K562 (cell line): ENCODE data around the gene IL2RG. TPM values are rescaled to one million over a fixed set of nuclear protein-coding genes. Genes with fewer than 3 reads are reported as not detected.
A peak's percentile ranks its signal among the peaks of the same experiment; 100 is the strongest.

ENCODE experiments used
- DNMT1 ChIP-seq: fragments of 450-650 bp; IDR thresholded peaks from 2 replicates; pipeline ENCODE4 v1.6.1; 2016; ENCODE audit warnings: antibody characterized with exemption, mild to moderate bottlenecking
- FOXA1 ChIP-seq: fragments of 450-650 bp; IDR thresholded peaks from 2 replicates; pipeline ENCODE4 v1.6.1; 2016; ENCODE audit warnings: mild to moderate bottlenecking, borderline replicate concordance
- KLF10 ChIP-seq: fragments of 250-450 bp; sonication (Bioruptor Pico); IDR thresholded peaks from 2 replicates; pipeline ENCODE4 v1.6.1; 2021; ENCODE audit warnings: matching md5 sums
- RAD21 ChIP-seq, 2 experiments: fragments of 250-450 bp in 1 of 2; fragments of 450-650 bp in 1 of 2; sonication (Bioruptor Pico) in 1 of 2; formaldehyde crosslinking in 1 of 2; IDR thresholded peaks in 1 of 2; conservative IDR thresholded peaks in 1 of 2; 2 replicates each; pipeline versions ENCODE4 v1.4.0 to v1.8.0; 2020 to 2022; ENCODE audit warnings: mild to moderate bottlenecking in 2 of 2, moderate library complexity in 1 of 2
- RFX7 ChIP-seq: fragments of 250-450 bp; sonication (Bioruptor Pico); IDR thresholded peaks from 2 replicates; pipeline ENCODE4 v1.5.1; 2021; ENCODE audit warnings: mild to moderate bottlenecking
- TCFL5 ChIP-seq: fragments of 250-450 bp; sonication (Bioruptor Pico); conservative IDR thresholded peaks from 2 replicates; pipeline ENCODE4 v1.6.1; 2021; ENCODE audit warnings: mild to moderate bottlenecking, moderate library complexity, matching md5 sums
- TOE1 ChIP-seq, 2 experiments: fragments of 450-650 bp in 1 of 2; sonication (generic) in 1 of 2; formaldehyde crosslinking in 1 of 2; IDR thresholded peaks; 2 replicates each; pipeline versions ENCODE4 v1.7.1 to v1.8.0; 2016 to 2022; ENCODE audit warnings: borderline replicate concordance in 2 of 2, mild to moderate bottlenecking in 2 of 2, antibody characterized with exemption in 1 of 2, inconsistent platforms in 1 of 2, low read depth in 1 of 2, missing genetic modification reagents in 1 of 2, moderate library complexity in 1 of 2
- ZC3H11A ChIP-seq: IDR thresholded peaks from 2 replicates; pipeline ENCODE4 v1.6.1; 2012; ENCODE audit warnings: low read depth, low read length, improper control_type of control experiment
- ZNF316 ChIP-seq: fragments of 450-650 bp; IDR thresholded peaks from 2 replicates; pipeline ENCODE4 v1.6.1; 2016
- ZNF318 ChIP-seq, 2 experiments: fragments of 450-650 bp; IDR thresholded peaks; 2 replicates each; pipeline ENCODE4 v1.6.1; 2016; ENCODE audit warnings: mild to moderate bottlenecking in 2 of 2, borderline replicate concordance in 1 of 2, low read depth in 1 of 2, moderate library complexity in 1 of 2
- ZNF696 ChIP-seq: fragments of 250-450 bp; sonication (Bioruptor Pico); conservative IDR thresholded peaks from 2 replicates; pipeline ENCODE4 v1.4.0; 2020; ENCODE audit warnings: mild to moderate bottlenecking, moderate library complexity
- ZNF76 ChIP-seq: fragments of 250-450 bp; sonication (Bioruptor Pico); IDR thresholded peaks from 2 replicates; pipeline ENCODE4 v1.4.0; 2020; ENCODE audit warnings: mild to moderate bottlenecking, moderate library complexity, borderline replicate concordance
- polyA plus RNA-seq, 8 experiments: library from polyadenylated mRNA; depleted of rRNA in 4 of 8; stranded (reverse) in 5 of 8; unstranded in 3 of 8; fragments of >200 nt; fragmentation: Nextera tagmentation in 2 of 8; fragmentation: Illumina TruSeq in 1 of 8; extraction: Ambion mirVana in 2 of 8; extraction: Trizol in 1 of 8; gene quantifications; 2 replicates each; pipeline versions ENCODE4 v1.2.1 to v1.2.3, GENCODE V29; 2011 to 2014; ENCODE audit warnings: inconsistent platforms in 1 of 8, missing spikeins in 1 of 8
- total RNA-seq, 7 experiments: library from RNA; depleted of rRNA in 6 of 7; stranded (reverse); fragments of >200 nt in 6 of 7; fragmentation: Illumina TruSeq in 2 of 7; extraction: Trizol in 2 of 7; gene quantifications; 2 replicates each; pipeline versions ENCODE4 v1.2.1 to v1.2.3, GENCODE V29; 2011 to 2021; ENCODE audit warnings: low replicate concordance in 1 of 7
- TF ChIP-seq, protein P1 (sequence below): IDR thresholded peaks from 2 replicates; pipeline ENCODE4 v1.6.1; 2014; ENCODE audit warnings: antibody characterized with exemption
- TF ChIP-seq, protein P2 (sequence below): sonication (generic); formaldehyde crosslinking; IDR thresholded peaks from 2 replicates; pipeline ENCODE4 v1.8.0; 2022; ENCODE audit warnings: mild to moderate bottlenecking, missing genetic modification reagents

Gene IL2RG
- total and polyA plus RNA-seq, 9 of the 15 experiments (the other 6 are each of a cell fraction or from before 2014, with no cell fraction given) = 5.5 to 55.4 (median 19.7) TPM

GRCh38 chrX:71100581-71101505 lies 10.5 kb downstream of the IL2RG start (continued):
- TF ChIP-seq, protein P1, sequence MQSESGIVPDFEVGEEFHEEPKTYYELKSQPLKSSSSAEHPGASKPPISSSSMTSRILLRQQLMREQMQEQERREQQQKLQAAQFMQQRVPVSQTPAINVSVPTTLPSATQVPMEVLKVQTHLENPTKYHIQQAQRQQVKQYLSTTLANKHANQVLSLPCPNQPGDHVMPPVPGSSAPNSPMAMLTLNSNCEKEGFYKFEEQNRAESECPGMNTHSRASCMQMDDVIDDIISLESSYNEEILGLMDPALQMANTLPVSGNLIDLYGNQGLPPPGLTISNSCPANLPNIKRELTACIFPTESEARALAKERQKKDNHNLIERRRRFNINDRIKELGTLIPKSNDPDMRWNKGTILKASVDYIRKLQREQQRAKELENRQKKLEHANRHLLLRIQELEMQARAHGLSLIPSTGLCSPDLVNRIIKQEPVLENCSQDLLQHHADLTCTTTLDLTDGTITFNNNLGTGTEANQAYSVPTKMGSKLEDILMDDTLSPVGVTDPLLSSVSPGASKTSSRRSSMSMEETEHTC = no peak
- TF ChIP-seq ZNF76 (CRISPR knock-in tag) (no peak), KLF10 (CRISPR knock-in tag) (no peak), TOE1 (IDR thresholded peaks at IDR 0.05; ENCODE audit: borderline replicate concordance) (no peak), TOE1 (CRISPR knock-in tag; IDR thresholded peaks at IDR 0.05; ENCODE audit: borderline replicate concordance, low read depth) (no peak), ZC3H11A (no peak), TCFL5 (CRISPR knock-in tag) (no peak), ZNF696 (no peak), DNMT1 (no peak), ZNF318 (IDR thresholded peaks at IDR 0.05; ENCODE audit: borderline replicate concordance in 1 of 2, low read depth in 1 of 2) (no peak), ZNF316 (0 out of 2 replicates have a peak, but pooled peaks have one; percentile 7), RFX7 (CRISPR knock-in tag) (no peak), FOXA1 (no peak), RAD21 (CRISPR knock-in tag; conservative IDR thresholded peaks at IDR 0.05 in 1 of 2, IDR thresholded peaks at IDR 0.05 in 1 of 2) (peak in 1 of 2 experiments; percentile 48; a peak in 2 of 4 replicates)
- TF ChIP-seq, protein P2, sequence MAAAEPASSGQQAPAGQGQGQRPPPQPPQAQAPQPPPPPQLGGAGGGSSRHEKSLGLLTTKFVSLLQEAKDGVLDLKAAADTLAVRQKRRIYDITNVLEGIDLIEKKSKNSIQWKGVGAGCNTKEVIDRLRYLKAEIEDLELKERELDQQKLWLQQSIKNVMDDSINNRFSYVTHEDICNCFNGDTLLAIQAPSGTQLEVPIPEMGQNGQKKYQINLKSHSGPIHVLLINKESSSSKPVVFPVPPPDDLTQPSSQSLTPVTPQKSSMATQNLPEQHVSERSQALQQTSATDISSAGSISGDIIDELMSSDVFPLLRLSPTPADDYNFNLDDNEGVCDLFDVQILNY (CRISPR knock-in tag) = no peak
